ENCODE data around the gene GALNT11.

The GALNT11 gene

GRCh38 chr7:152112829-152113228 lies 87.4 kb downstream of the GALNT11 start:
- Histone ChIP-seq H3K4me2 (ENCODE audit: low read length) (no peak overlapping the region), H3K27ac (ENCODE audit: low read depth, low read length, poor library complexity, severe bottlenecking) (no peak overlapping the region), H3K4me3 (ENCODE audit: low read depth, low read length, poor library complexity, severe bottlenecking) (no peak overlapping the region), H3F3A (ENCODE audit: insufficient read depth, low read length) (no peaks in the 10 kb centered on the region), H3K36me3 (ENCODE audit: insufficient read depth, low read length) (peaks cover 9% of the 10 kb centered on the region), H2AFZ (ENCODE audit: low read length) (no peak overlapping the region), H3K27me3 (ENCODE audit: insufficient read depth, low read length) (no peaks in the 10 kb centered on the region), H3K79me2 (ENCODE audit: insufficient read depth, low read length) (no peaks in the 10 kb centered on the region), H3K9me2 (ENCODE audit: low read depth, low read length) (no peaks in the 10 kb centered on the region), H3K4me1 (ENCODE audit: insufficient read depth, low read length, severe bottlenecking) (no peaks in the 10 kb centered on the region), H3K9me3 (ENCODE audit: low read length) (no peaks in the 10 kb centered on the region), H4K20me1 (ENCODE audit: insufficient read depth, low read length) (no peaks in the 10 kb centered on the region), H3K9ac (ENCODE audit: low read length) (no peak overlapping the region)
- TF ChIP-seq EZH2 (IDR thresholded peaks at IDR 0.05; ENCODE audit: borderline replicate concordance, low read length) = no peak
- TF ChIP-seq CTCF (IDR thresholded peaks at IDR 0.05; ENCODE audit: low read length) = no peak

DNA sequence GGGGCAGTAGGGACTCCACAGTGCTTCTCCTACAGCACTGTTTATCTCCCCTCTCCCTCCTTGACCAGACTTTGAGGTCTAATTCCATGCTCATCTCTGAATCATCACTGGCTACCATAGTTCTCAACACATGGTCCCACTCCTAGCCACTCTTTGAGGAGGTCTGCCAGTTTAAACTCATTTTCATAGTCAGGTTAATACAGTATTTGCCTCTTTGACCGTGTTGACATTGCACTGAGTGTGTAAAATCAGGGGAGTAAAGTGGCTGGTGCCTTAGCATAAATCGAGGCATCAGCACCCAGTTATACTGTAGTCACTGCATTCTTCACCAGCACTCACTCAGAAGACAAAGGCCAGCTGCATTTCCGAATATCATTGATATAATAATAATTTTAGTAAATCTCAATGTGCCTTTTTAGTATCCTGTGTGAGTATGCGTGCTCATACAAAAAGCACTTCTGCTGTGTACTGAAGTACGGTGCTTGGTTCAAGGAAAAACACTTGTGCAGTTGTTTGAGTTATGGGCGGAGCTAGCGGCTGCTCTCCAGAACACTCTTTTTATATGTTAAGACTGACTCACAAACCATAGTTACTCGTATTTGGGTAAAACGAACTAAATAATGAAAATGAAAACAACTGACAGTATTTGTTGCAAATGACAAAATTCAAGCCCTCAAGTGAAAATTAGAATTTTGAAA lies 89.7 kb downstream of the GALNT11 start:
- no peaks in the 10 kb centered on the region for H3K27me3 ChIP-seq (ENCODE audit: insufficient read depth, low read length)
- no peaks in the 10 kb centered on the region for H4K20me1 ChIP-seq (ENCODE audit: insufficient read depth, low read length)
- H3K36me3 ChIP-seq (ENCODE audit: insufficient read depth, low read length) = peaks cover 32% of the 10 kb centered on the region
- H3K79me2 ChIP-seq (ENCODE audit: insufficient read depth, low read length) = no peaks in the 10 kb centered on the region
- H2AFZ ChIP-seq (ENCODE audit: low read length) = no peak overlapping the region
- no peaks in the 10 kb centered on the region for H3K9me3 ChIP-seq (ENCODE audit: low read length)
- no peaks in the 10 kb centered on the region for H3K4me1 ChIP-seq (ENCODE audit: insufficient read depth, low read length, severe bottlenecking)
- no peak overlapping the region for H3K4me3 ChIP-seq (ENCODE audit: low read depth, low read length, poor library complexity, severe bottlenecking)
- H3K4me2 ChIP-seq (ENCODE audit: low read length) = no peak overlapping the region
- H3F3A ChIP-seq (ENCODE audit: insufficient read depth, low read length) = no peaks in the 10 kb centered on the region
- no peak overlapping the region for H3K27ac ChIP-seq (ENCODE audit: low read depth, low read length, poor library complexity, severe bottlenecking)
- H3K9ac ChIP-seq (ENCODE audit: low read length) = no peak overlapping the region
- TF ChIP-seq CTCF (IDR thresholded peaks at IDR 0.05; ENCODE audit: low read length) = no peak
- no peak for TF ChIP-seq EZH2 (IDR thresholded peaks at IDR 0.05; ENCODE audit: borderline replicate concordance, low read length)
- no peaks in the 10 kb centered on the region for H3K9me2 ChIP-seq (ENCODE audit: low read depth, low read length)

DNA sequence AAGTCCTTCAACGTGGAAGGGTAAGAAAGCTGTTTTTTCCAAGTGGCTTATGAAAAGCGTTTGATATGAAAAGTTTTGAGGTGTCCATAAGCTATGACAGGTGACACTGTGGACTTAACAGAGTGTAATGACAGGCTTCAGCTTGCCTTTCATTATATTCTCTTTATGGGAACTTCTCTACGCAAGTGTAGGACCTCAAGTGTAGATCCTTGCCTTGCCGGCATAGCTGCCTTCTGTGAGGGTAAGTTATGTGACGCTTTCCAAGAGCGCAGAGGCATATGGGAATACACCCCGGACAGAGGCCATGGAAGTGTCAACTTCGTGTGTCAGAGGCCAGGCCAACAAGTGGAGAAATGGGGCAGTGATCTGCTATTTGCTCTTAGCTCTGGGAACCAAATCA lies 91.9 kb downstream of the GALNT11 start:
- no peaks in the 10 kb centered on the region for H3K9me3 ChIP-seq (ENCODE audit: low read length)
- H2AFZ ChIP-seq (ENCODE audit: low read length) = no peak overlapping the region
- no peak overlapping the region for H3K4me3 ChIP-seq (ENCODE audit: low read depth, low read length, poor library complexity, severe bottlenecking)
- TF ChIP-seq CTCF (IDR thresholded peaks at IDR 0.05; ENCODE audit: low read length) = no peak
- TF ChIP-seq EZH2 (IDR thresholded peaks at IDR 0.05; ENCODE audit: borderline replicate concordance, low read length) = no peak
- H3K27me3 ChIP-seq (ENCODE audit: insufficient read depth, low read length) = no peaks in the 10 kb centered on the region
- no peaks in the 10 kb centered on the region for H3K79me2 ChIP-seq (ENCODE audit: insufficient read depth, low read length)
- no peak overlapping the region for H3K27ac ChIP-seq (ENCODE audit: low read depth, low read length, poor library complexity, severe bottlenecking)
- H3K4me1 ChIP-seq (ENCODE audit: insufficient read depth, low read length, severe bottlenecking) = no peaks in the 10 kb centered on the region
- H3F3A ChIP-seq (ENCODE audit: insufficient read depth, low read length) = no peaks in the 10 kb centered on the region
- peaks cover 54% of the 10 kb centered on the region for H3K36me3 ChIP-seq (ENCODE audit: insufficient read depth, low read length)
- no peak overlapping the region for H3K4me2 ChIP-seq (ENCODE audit: low read length)
- H3K9me2 ChIP-seq (ENCODE audit: low read depth, low read length) = no peaks in the 10 kb centered on the region
- H3K9ac ChIP-seq (ENCODE audit: low read length) = no peak overlapping the region
- H4K20me1 ChIP-seq (ENCODE audit: insufficient read depth, low read length) = no peaks in the 10 kb centered on the region

Measured in OCI-LY1 (cell line).